ENCODE data around the gene H6PD. TPM values are rescaled to one million over a fixed set of nuclear protein-coding genes. Genes with fewer than 3 reads are reported as not detected.

Gene H6PD
- total and polyA plus RNA-seq, 2 experiments from 2014 or later = 1.2 to 4.7 TPM

GRCh38 chr1:9242338-9242969 lies 7.9 kb downstream of the H6PD start:
- no peaks in the 10 kb centered on the region for H3K36me3 ChIP-seq (ENCODE audit: insufficient read depth)
- no peak overlapping the region for H3K27ac ChIP-seq (ENCODE audit: low read depth)
- 0 out of 2 replicates have a peak overlapping the region, but pooled peaks have one; percentile 59 for H3K4me2 ChIP-seq
- H3K4me3 ChIP-seq = no peak overlapping the region
- DNase-seq (ENCODE audit: low spot score) (no peak), ATAC-seq (peak; percentile 51)
- no peak for TF ChIP-seq POLR2AphosphoS5 (IDR thresholded peaks at IDR 0.05; ENCODE audit: low read depth)
- no peak for TF ChIP-seq ZNF114 (CRISPR knock-in tag; IDR thresholded peaks at IDR 0.05)
- no peak for TF ChIP-seq ETS1 (IDR thresholded peaks at IDR 0.05)
- TF ChIP-seq JUNB (IDR thresholded peaks at IDR 0.05; ENCODE audit: unreplicated experiment) = no peak
- TF ChIP-seq ZNF462 (CRISPR knock-in tag; IDR thresholded peaks at IDR 0.05) = no peak
- no peaks in the 10 kb centered on the region for H3K27me3 ChIP-seq (ENCODE audit: insufficient read depth)
- peaks cover 12% of the 10 kb centered on the region for H3K27me3 Mint-ChIP-seq (ENCODE audit: insufficient read depth, low read depth, poor library complexity)
- peaks cover 34% of the 10 kb centered on the region for H3K4me1 Mint-ChIP-seq
- H3F3A ChIP-seq (replicated peaks; ENCODE audit: low read depth) = 0 out of 2 replicates have a peak, but pooled peaks cover 2% of the 10 kb centered on the region
- no peaks in the 10 kb centered on the region for H3K9me2 ChIP-seq (ENCODE audit: insufficient read depth)
- H3K4me3 Mint-ChIP-seq = no peak overlapping the region
- no peak overlapping the region for H2AFZ ChIP-seq
- H3K9me3 Mint-ChIP-seq = no peaks in the 10 kb centered on the region
- H3K79me2 ChIP-seq (replicated peaks; ENCODE audit: insufficient read depth) = no peaks in the 10 kb centered on the region
- H3K4me1 ChIP-seq (ENCODE audit: insufficient read depth) = peaks cover 25% of the 10 kb centered on the region
- no peaks in the 10 kb centered on the region; the same call in 2 of the 3 replicates for H3K36me3 Mint-ChIP-seq (ENCODE audit: low read depth)
- H4K20me1 ChIP-seq (replicated peaks; ENCODE audit: insufficient read depth) = no peaks in the 10 kb centered on the region
- peak overlapping the region; percentile 52 for H3K27ac Mint-ChIP-seq
